GM12864 (cell line): ENCODE data around the gene MGST3.
"Not testable (repeated sequence)": the region's sequence is repeated elsewhere in the genome, so short reads cannot be mapped to it uniquely, and the experiment has no call there.

ENCODE experiments used
- DNase-seq: peaks from one replicate; pipeline ENCODE4 v3.0.0-alpha.2; 2011; ENCODE audit warnings: low read depth
- H3K4me3 ChIP-seq: 2 replicates; pipeline ENCODE4 v1.5.1; 2011; ENCODE audit warnings: mild to moderate bottlenecking, low read depth, low read length, control low read depth
- TF ChIP-seq, protein P1 (sequence below): IDR thresholded peaks from 2 replicates; pipeline ENCODE4 v1.5.1; 2011; ENCODE audit warnings: low read depth, mild to moderate bottlenecking, moderate library complexity, low read length, control low read depth, inconsistent platforms; ENCODE audit errors: missing control alignments

MGST3 gene

DNA sequence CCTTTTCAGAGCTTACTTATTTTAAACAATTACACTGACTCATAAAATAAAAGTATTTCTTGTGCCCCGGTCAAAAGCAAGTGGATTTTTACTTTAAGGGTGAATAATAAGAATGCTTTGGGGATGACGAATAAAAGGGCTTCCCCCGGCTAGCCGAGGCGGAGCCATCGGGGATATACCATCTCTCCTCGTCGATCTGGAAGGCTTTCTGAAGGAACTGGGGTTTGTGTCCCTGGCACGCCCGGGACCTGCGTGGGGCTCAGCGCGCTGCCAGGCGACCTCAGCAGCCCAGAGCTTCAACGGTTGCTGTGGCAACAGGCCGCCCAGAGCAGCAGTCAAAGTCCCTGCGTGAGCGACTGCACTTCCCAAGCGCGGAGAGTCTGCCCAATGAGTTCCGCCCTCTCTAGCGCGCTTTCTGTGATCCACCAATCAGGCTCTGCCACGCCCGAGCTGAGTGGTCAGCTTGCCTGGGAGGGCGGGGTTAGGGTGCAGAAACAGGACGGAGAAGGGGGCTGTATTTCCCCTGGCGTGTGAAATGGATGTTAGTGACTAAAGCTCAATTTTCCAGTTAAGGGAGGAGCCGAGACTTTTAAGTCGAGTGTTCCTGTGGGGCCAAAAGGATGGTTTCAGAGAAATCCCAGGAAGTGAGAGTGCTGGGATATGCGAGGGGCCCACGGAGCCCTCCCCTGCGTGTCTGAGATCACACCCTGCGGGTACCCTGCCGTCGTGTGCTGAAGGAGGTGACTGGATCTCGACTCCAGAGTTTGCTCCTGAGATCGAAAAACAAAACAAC, 33.0 kb upstream of the MGST3 start:
- peak; percentile 93 for DNase-seq
- peak overlapping the region; percentile 60 for H3K4me3 ChIP-seq
- TF ChIP-seq, protein P1, sequence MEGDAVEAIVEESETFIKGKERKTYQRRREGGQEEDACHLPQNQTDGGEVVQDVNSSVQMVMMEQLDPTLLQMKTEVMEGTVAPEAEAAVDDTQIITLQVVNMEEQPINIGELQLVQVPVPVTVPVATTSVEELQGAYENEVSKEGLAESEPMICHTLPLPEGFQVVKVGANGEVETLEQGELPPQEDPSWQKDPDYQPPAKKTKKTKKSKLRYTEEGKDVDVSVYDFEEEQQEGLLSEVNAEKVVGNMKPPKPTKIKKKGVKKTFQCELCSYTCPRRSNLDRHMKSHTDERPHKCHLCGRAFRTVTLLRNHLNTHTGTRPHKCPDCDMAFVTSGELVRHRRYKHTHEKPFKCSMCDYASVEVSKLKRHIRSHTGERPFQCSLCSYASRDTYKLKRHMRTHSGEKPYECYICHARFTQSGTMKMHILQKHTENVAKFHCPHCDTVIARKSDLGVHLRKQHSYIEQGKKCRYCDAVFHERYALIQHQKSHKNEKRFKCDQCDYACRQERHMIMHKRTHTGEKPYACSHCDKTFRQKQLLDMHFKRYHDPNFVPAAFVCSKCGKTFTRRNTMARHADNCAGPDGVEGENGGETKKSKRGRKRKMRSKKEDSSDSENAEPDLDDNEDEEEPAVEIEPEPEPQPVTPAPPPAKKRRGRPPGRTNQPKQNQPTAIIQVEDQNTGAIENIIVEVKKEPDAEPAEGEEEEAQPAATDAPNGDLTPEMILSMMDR: no peak

DNA sequence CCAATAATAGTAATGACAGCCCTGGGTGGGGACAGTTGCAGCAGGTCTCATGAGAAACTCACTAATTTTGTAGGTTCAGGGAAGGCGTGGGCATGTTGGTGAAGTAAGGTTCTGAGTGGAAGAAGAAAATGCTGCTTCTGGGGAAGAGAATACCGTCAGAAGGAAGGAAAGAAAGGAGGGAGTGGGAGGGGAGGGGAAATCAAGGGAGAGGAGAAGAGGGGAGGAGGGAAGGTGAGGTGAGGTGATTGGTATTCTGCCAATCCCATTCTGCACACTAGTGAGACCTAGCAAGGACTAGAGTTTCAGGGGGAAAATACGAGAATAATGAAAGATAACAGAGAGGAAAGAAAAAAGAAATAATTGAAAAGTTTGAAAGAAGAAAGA, 32.4 kb upstream of the MGST3 start:
- TF ChIP-seq, protein P1: no peak
- DNase-seq: no peak

DNA sequence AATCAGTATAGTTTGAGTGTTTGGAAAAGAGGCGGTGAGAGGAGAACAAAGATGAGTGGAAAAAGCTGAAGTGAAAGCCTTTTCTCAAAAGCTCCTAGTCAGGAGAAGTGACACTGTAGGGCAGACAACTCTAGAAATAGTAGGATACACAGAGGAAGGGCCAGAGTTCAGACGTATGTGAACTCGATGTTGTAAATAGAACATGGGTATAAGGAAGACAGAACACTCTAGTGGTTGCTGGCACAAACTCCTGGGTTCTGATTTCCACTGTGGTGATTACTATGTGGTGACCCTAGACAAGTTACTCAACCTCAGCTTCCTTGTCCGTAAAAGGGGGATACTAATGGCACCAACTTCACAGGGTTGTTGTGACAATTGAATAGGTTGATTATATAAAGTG, 30.2 kb upstream of the MGST3 start:
- no peak for DNase-seq
- no peak overlapping the region for H3K4me3 ChIP-seq
- TF ChIP-seq, protein P1: no peak

More for the DNA sequence above, 32.4 kb upstream of the MGST3 start:
- peak overlapping the region; percentile 60 for H3K4me3 ChIP-seq

DNA sequence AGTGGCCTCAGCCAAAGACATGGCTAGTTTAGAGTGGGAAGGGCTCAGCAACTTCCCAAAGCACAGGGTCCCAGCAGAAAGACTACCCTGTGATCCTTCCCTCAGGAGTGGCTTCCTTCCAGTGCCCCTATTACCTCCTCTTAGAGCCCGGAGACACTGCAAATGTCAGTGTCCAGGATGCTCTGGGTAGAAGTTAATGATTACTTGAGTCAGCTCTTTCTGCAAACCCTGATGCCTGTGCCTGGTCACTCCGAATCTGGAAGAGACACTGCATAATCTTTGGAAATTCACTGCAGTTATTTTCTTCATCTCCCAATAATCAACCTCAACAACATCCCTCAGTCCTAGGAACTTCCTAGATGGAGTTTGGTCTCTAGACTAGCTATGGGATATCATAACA, 27.2 kb upstream of the MGST3 start:
- DNase-seq: no peak
- H3K4me3 ChIP-seq: no peak overlapping the region
- TF ChIP-seq, protein P1: no peak

DNA sequence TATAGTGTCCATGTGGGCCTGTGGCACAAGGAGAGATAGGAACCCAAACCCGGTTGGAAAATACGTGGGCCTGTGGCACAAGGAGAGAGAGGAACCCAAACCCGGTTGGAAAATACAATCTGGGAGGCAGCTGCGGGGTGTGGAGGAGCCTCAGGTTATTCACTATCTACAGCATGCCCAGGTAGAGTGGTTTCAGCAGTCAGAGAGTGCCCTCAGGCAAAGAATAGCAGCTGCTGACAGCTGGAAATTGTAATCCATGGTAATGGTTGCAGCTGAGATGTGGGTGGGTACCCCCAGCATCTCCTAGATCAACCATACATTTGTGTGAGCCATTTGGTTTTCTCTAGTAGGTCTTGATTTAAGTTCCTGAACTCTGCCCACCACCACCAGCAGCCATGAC, 25.8 kb upstream of the MGST3 start:
- H3K4me3 ChIP-seq: no peak overlapping the region
- DNase-seq: no peak
- TF ChIP-seq, protein P1: no peak

DNA sequence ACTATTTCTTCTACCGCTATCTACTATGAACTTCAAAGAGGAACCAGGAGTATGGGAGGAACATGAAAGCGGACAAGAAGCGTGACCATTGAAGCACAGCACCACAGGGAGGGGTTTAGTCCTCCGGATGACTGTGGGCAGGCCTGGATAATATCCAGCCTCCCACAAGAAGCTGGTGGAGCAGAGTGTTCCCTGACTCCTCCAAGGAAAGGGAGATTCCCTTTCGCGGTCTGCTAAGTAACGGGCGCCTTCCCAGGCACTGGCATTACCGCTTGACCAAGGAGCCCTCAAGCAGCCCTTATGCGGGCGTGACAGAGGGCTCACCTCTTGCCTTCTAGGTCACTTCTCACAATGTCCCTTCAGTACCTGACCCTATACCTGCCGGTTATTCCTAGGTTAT, 24.4 kb upstream of the MGST3 start:
- DNase-seq, H3K4me3 ChIP-seq: not testable (repeated sequence)

DNA sequence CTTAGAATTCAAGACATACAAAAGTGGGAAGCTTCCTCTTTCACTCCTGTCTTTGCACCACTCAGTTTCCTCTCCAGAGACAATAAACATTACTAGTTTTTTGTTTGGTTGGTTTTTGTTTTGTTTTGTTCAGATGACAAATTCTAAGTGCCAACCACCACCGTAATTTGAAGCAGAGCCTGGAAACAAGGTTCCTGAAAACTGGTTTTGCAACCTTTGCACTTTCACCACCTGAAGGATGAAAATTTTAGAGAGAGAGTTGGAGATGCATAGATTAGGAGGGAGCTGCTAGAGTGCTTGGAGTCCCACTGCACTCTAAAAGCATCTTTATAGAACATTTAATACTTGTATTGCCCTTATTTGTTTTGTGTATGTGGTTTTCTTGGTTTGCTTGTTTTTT, 20.2 kb upstream of the MGST3 start:
- TF ChIP-seq, protein P1: no peak
- H3K4me3 ChIP-seq: no peak overlapping the region
- DNase-seq: no peak
